ENCODE results near the gene CSNK1G2.
"Not testable (repeated sequence)": the region's sequence is repeated elsewhere in the genome, so short reads cannot be mapped to it uniquely, and the experiment has no call there.

Gene CSNK1G2

GRCh38 chr19:1970003-1970805 is 29.2 kb downstream of the CSNK1G2 start:
- DNase-seq: no peak

DNA sequence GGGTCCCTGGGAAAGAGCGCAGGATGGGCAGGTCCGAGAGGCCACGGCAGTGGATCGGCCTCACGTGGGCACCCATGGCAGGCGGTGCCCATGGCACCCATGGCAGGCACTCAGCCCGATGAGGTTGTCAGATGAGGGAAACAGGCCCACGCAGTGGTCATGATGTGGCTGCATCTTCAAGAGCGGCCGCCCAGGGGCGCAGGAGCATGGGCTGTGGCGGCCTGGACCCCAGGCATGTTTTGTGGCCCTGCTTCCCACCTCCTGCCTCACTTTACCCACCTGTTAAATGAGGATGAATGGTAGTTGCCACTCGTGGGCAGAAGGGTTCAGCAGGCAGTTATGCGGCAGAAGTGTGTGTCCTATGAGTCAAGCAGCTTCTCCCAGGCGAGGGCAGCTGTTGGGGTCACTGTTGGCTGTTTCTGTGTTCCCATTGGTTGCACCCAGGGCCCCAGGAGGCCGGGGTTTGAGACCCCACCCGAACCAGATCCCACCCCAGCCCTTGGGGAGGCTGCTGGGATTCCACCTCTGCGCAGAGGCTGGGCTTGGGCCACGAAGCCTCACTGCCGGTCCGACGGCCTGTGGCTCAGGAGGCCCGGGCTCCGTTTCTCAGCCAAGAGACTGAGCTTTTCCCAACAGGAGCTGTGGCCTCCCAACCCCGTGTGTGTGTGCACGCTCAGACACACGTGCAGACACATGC is 30.0 kb downstream of the CSNK1G2 start:
- no peak for DNase-seq

GRCh38 chr19:1974381-1975161 is 33.6 kb downstream of the CSNK1G2 start:
- no peak for DNase-seq

GRCh38 chr19:1975162-1975480 is 34.1 kb downstream of the CSNK1G2 start:
- DNase-seq: no peak

- no peak for DNase-seq
Observed at GRCh38 chr19:1977120-1977519, 36.1 kb downstream of the CSNK1G2 start.

DNA sequence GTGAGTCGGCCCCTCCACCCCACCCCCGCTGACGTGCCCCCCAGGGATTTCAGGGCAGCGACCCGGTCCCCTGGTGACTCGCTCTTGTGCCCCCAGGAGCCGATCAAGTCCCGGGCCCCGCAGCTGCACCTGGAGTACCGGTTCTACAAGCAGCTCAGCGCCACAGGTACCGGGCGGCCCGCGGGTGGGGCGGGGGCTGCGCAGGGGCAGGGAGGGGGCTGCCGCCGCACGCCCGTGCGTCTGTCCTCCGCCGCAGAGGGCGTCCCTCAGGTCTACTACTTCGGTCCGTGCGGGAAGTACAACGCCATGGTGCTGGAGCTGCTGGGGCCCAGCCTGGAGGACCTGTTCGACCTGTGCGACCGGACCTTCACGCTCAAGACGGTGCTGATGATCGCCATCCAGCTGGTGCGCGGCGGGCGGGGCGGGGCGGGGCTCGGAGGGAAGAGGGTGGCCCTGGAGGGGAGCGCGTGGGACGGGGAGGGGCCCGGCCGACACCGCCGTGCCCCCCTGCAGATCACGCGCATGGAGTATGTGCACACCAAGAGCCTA is 37.4 kb downstream of the CSNK1G2 start:
- DNase-seq: no peak

- no peak for DNase-seq
Observed at GRCh38 chr19:1979017-1979416, 38.0 kb downstream of the CSNK1G2 start.

GRCh38 chr19:1979642-1980041 is 38.7 kb downstream of the CSNK1G2 start:
- no peak for DNase-seq

GRCh38 chr19:1980091-1980808 is 39.3 kb downstream of the CSNK1G2 start:
- DNase-seq: no peak

DNA sequence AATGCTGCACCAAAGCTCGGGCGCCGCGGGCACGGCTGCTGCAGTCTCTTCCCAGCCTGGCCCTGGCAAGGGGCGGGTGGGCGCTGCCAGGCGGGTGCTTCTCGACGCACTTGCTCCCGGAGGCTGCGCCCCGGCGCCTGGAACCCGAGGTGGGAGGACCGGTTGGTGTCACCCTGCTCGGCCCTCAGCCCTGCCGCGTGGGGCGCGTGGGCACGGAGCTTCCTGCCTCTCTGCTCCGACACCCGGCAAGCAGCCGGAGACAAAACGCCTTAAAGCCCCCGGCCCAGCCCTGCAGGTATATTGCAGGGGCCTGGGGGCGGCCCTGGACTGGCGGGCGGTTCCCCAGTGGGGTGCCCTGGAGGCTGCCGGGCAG is 39.8 kb downstream of the CSNK1G2 start:
- DNase-seq: no peak

- DNase-seq: no peak
Observed at GRCh38 chr19:1981253-1981652, 40.3 kb downstream of the CSNK1G2 start.

DNA sequence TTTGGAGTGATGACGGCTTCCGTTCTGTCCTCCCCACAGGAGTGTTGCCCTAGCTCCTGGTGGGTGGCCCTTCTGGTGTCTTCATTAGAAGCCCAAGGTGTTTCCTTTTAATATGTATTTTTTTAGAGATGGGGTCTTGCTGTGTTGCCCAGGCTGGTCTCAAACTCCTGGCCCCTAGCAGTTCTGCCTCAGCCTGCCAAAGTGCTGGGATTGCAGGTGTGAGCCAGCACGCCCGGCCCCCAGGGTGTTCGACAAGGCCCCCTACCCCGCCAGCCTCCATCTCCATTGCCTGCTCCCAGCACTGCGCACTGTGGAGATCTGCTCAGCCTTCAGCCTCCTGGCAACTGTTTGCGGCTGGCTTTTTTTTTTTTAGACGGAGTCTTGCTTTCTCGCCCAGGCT is 43.4 kb downstream of the CSNK1G2 start:
- no peak for DNase-seq

DNA sequence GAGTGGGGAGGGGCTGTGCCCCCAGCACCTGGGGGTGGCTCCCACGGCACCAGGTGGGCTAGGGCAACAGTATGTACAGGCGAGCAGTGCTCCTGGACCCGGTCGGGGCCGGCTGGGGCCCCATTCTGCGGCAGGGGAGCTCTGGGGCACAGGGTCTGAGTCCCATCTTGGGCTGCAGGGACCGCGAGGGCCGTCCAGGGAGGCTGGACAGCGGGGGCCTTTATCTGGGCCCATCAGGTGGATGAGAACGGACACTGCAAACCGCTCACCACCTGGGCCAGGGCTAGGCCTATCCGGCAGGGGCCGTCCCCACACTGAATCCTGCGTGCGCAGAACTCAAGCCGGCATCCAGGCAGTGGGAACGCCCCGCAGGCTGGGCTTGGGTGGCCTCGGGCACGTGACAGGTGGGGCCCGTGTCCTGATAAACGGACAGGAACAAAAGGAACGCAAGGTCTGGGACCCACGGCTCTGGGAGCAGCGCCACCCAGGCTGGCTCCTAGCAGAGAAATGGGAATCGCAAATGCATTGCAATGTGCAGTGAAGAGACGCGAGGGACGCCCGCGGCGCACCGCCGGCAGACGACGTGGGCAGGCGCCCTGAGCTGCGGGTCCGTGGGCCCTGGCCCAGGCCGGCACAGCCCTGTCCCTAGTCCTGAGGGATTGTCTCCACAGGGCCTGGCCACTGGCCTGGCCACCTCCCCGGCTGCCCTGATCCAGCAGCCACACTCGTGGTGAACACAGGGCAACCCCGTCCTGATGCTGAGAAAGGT is 44.8 kb downstream of the CSNK1G2 start:
- no peak for DNase-seq

DNA sequence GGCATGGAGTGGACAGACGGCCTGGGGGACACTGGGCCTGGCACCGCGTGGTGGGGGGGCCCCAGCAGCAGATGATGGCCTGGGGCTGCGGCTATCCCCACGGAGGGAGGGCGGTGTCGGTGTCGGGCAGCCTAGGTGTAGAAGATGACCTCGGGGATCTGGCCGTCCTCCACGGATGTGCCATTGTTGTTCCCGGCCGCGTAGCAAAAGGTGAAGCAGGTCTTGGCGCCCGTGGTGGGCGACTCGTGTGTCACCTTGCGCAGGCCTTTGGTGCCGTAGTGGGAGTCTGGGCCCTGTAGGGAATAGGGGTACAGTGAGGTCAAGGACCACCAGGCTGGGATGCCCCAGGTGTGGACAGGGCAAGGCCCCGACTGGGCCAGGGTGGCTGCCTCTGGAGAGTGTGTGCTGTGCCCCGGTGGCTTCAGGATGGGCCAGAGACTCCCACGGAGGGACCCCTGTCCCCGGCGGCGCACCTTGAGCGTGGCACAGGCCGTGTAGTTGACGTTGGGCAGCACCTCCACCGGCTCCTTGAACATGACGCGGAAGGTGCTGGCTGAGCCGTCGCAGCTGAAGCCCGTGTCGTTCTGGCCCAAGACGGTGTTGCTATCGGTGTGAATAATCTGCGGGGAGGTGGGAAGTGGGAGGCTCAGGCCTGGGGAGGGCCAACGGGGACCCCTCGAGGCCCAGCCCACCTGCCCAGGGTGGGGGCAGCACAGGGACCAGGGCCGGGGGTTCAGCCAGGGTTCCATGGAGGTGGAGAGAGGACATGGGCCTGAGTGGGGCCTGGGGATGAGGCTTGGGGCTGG is 45.6 kb downstream of the CSNK1G2 start:
- no peak for DNase-seq

- no peak for DNase-seq
Observed at GRCh38 chr19:1987197-1988187, 46.5 kb downstream of the CSNK1G2 start.

- not testable (repeated sequence) for DNase-seq
Observed at GRCh38 chr19:1988464-1988863, 47.5 kb downstream of the CSNK1G2 start.

GRCh38 chr19:1989513-1990229 is 48.7 kb downstream of the CSNK1G2 start:
- DNase-seq: no peak

- DNase-seq: no peak
Observed at GRCh38 chr19:1990230-1991017, 49.5 kb downstream of the CSNK1G2 start.
